HepG2 (cell line): ENCODE measurements around the gene SLC38A4. TPM values are rescaled to one million over a fixed set of nuclear protein-coding genes. Genes with fewer than 3 reads are reported as not detected.

ENCODE experiments used
- DPF2 ChIP-seq: sonication (generic); formaldehyde crosslinking; IDR thresholded peaks from 2 replicates; pipeline ENCODE4 v1.4.0; 2020; ENCODE audit warnings: mild to moderate bottlenecking, low read depth, missing genetic modification reagents, borderline replicate concordance
- ELF4 ChIP-seq: sonication (generic); formaldehyde crosslinking; IDR thresholded peaks from 2 replicates; pipeline ENCODE4 v1.5.0; 2020; ENCODE audit warnings: missing genetic modification reagents, mild to moderate bottlenecking, moderate library complexity, borderline replicate concordance
- ETV5 ChIP-seq: IDR thresholded peaks from 2 replicates; pipeline ENCODE4 v1.6.1; 2018; ENCODE audit warnings: missing biosample characterization, missing genetic modification reagents, inconsistent platforms, borderline replicate concordance
- HNF4G ChIP-seq, 2 experiments: sonication (generic) in 1 of 2; formaldehyde crosslinking in 1 of 2; IDR thresholded peaks; 2 replicates each; pipeline versions ENCODE4 v1.4.0 to v1.6.1; 2011 to 2020; ENCODE audit warnings: borderline replicate concordance in 2 of 2, low read depth in 2 of 2, mild to moderate bottlenecking in 2 of 2, low read length in 1 of 2, missing genetic modification reagents in 1 of 2, moderate library complexity in 1 of 2
- KMT2B ChIP-seq: IDR thresholded peaks from 2 replicates; pipeline ENCODE4 v1.6.1; 2016; ENCODE audit warnings: missing genetic modification reagents, missing compliant biosample characterization
- ZMYM3 ChIP-seq: sonication (generic); formaldehyde crosslinking; IDR thresholded peaks from 2 replicates; pipeline ENCODE4 v1.5.1; 2020; ENCODE audit warnings: mild to moderate bottlenecking, missing genetic modification reagents
- ZNF577 ChIP-seq: sonication (generic); formaldehyde crosslinking; IDR thresholded peaks from 2 replicates; pipeline ENCODE4 v1.4.0; 2020; ENCODE audit warnings: mild to moderate bottlenecking, low read depth, missing genetic modification reagents, borderline replicate concordance
- ZNF878 ChIP-seq: sonication (generic); formaldehyde crosslinking; IDR thresholded peaks from 2 replicates; pipeline ENCODE4 v1.8.1; 2023; ENCODE audit warnings: mild to moderate bottlenecking, missing genetic modification reagents, moderate library complexity
- polyA plus RNA-seq, 8 experiments: library from polyadenylated mRNA; depleted of rRNA in 3 of 8; stranded (reverse) in 7 of 8; unstranded in 1 of 8; fragments of >200 nt; fragmentation: Illumina TruSeq in 4 of 8; extraction: Trizol in 4 of 8; gene quantifications; 2 replicates each; pipeline versions ENCODE4 v1.2.1 to v1.2.3, GENCODE V29; 2011 to 2016; ENCODE audit warnings: low read depth in 4 of 8, missing spikeins in 1 of 8, mixed read lengths in 1 of 8; ENCODE audit not compliant: insufficient read depth in 1 of 8
- total RNA-seq, 5 experiments: library from RNA; depleted of rRNA; stranded (reverse); fragments of >200 nt; fragmentation: Illumina TruSeq; extraction: Trizol; gene quantifications; 2 replicates each; pipeline ENCODE4 v1.2.3, GENCODE V29; 2016; ENCODE audit warnings: low read depth in 1 of 5
- TF ChIP-seq, protein P1 (sequence below): sonication (generic); formaldehyde crosslinking; IDR thresholded peaks from 2 replicates; pipeline ENCODE4 v1.4.0; 2020; ENCODE audit warnings: missing genetic modification reagents, borderline replicate concordance
- TF ChIP-seq, protein P2 (sequence below): sonication (generic); formaldehyde crosslinking; IDR thresholded peaks from 2 replicates; pipeline ENCODE4 v1.4.0; 2020; ENCODE audit warnings: missing genetic modification reagents
- TF ChIP-seq, protein P3 (sequence below): sonication (generic); formaldehyde crosslinking; conservative IDR thresholded peaks from 2 replicates; pipeline ENCODE4 v1.8.0; 2022; ENCODE audit warnings: mild to moderate bottlenecking, moderate library complexity, missing genetic modification reagents

SLC38A4 gene
- total and polyA plus RNA-seq, 2 of the 13 experiments (the other 11 are each of a cell fraction or from before 2014, with no cell fraction given), result 3.5 to 5.2 TPM

DNA sequence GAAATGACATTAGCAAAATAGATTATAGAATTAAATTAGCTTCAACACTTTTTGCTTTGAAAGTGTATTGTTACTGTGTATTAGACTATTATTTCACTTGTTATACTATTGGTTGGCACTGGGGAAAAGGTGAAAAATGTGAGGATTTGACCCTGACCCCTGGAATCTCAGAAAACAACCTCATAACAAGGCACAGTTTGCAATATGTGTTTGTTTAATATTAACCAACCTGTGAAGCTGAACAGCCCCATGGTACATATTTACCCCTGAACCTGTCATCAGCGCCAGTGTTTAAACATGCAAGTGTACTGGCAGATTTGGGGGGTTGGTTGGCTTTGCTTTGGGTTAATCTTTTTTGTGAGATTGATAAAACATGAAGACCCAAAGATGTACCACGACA is 11.7 kb downstream of the SLC38A4 start (continued):
- TF ChIP-seq DPF2, result peak; percentile 79
- peak; percentile 49; the same call in 1 of the 2 replicates for TF ChIP-seq KMT2B (CRISPR knock-in tag)
- TF ChIP-seq ELF4 (CRISPR knock-in tag), result no peak
- TF ChIP-seq, protein P1, sequence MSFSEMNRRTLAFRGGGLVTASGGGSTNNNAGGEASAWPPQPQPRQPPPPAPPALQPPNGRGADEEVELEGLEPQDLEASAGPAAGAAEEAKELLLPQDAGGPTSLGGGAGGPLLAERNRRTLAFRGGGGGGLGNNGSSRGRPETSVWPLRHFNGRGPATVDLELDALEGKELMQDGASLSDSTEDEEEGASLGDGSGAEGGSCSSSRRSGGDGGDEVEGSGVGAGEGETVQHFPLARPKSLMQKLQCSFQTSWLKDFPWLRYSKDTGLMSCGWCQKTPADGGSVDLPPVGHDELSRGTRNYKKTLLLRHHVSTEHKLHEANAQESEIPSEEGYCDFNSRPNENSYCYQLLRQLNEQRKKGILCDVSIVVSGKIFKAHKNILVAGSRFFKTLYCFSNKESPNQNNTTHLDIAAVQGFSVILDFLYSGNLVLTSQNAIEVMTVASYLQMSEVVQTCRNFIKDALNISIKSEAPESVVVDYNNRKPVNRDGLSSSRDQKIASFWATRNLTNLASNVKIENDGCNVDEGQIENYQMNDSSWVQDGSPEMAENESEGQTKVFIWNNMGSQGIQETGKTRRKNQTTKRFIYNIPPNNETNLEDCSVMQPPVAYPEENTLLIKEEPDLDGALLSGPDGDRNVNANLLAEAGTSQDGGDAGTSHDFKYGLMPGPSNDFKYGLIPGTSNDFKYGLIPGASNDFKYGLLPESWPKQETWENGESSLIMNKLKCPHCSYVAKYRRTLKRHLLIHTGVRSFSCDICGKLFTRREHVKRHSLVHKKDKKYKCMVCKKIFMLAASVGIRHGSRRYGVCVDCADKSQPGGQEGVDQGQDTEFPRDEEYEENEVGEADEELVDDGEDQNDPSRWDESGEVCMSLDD (CRISPR knock-in tag), result peak; percentile 75
- peak; percentile 8; the same call in 1 of the 2 replicates for TF ChIP-seq ETV5
- peak; percentile 60 for TF ChIP-seq HNF4G (IDR thresholded peaks at IDR 0.05; ENCODE audit: borderline replicate concordance, low read depth, low read length)
- TF ChIP-seq HNF4G (CRISPR knock-in tag; IDR thresholded peaks at IDR 0.05; ENCODE audit: borderline replicate concordance, low read depth), result no peak
- peak; percentile 45; the same call in 1 of the 2 replicates for TF ChIP-seq ZMYM3
- TF ChIP-seq, protein P2, sequence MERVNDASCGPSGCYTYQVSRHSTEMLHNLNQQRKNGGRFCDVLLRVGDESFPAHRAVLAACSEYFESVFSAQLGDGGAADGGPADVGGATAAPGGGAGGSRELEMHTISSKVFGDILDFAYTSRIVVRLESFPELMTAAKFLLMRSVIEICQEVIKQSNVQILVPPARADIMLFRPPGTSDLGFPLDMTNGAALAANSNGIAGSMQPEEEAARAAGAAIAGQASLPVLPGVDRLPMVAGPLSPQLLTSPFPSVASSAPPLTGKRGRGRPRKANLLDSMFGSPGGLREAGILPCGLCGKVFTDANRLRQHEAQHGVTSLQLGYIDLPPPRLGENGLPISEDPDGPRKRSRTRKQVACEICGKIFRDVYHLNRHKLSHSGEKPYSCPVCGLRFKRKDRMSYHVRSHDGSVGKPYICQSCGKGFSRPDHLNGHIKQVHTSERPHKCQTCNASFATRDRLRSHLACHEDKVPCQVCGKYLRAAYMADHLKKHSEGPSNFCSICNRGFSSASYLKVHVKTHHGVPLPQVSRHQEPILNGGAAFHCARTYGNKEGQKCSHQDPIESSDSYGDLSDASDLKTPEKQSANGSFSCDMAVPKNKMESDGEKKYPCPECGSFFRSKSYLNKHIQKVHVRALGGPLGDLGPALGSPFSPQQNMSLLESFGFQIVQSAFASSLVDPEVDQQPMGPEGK (CRISPR knock-in tag), result peak; percentile 66
- TF ChIP-seq, protein P3, sequence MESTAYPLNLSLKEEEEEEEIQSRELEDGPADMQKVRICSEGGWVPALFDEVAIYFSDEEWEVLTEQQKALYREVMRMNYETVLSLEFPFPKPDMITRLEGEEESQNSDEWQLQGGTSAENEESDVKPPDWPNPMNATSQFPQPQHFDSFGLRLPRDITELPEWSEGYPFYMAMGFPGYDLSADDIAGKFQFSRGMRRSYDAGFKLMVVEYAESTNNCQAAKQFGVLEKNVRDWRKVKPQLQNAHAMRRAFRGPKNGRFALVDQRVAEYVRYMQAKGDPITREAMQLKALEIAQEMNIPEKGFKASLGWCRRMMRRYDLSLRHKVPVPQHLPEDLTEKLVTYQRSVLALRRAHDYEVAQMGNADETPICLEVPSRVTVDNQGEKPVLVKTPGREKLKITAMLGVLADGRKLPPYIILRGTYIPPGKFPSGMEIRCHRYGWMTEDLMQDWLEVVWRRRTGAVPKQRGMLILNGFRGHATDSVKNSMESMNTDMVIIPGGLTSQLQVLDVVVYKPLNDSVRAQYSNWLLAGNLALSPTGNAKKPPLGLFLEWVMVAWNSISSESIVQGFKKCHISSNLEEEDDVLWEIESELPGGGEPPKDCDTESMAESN, result 0 out of 2 replicates have a peak, but pooled peaks have one; percentile 72
- no peak for TF ChIP-seq ZNF878 (CRISPR knock-in tag)
- TF ChIP-seq ZNF577, result no peak
